Neutrophil (primary cell): ENCODE measurements around the gene KLHL12.
"Not testable (repeated sequence)": the region's sequence is repeated elsewhere in the genome, so short reads cannot be mapped to it uniquely, and the experiment has no call there.

Experiments used
- H3K27ac ChIP-seq: fragments of 200-600 bp; sonication (generic); 2 replicates; pipeline ENCODE4 v1.5.1; 2016; ENCODE audit warnings: mild to moderate bottlenecking, moderate library complexity
- H3K27me3 ChIP-seq: fragments of 200-600 bp; sonication (generic); 2 replicates; pipeline ENCODE4 v1.6.0; 2016; ENCODE audit warnings: mild to moderate bottlenecking
- H3K36me3 ChIP-seq: fragments of 200-600 bp; sonication (generic); 2 replicates; pipeline ENCODE4 v1.5.1; 2017
- H3K4me1 ChIP-seq, 2 experiments: fragments of 200-600 bp in 1 of 2; sonication (generic) in 1 of 2; 1 replicate in 1 of 2; 2 replicates in 1 of 2; pipeline versions ENCODE4 v1.5.1 to v1.6.1; 2013 to 2016; ENCODE audit warnings: low read depth in 1 of 2, low read length in 1 of 2, mild to moderate bottlenecking in 1 of 2, moderate library complexity in 1 of 2; ENCODE audit not compliant: control insufficient read depth in 1 of 2, insufficient read depth in 1 of 2
- H3K4me3 ChIP-seq, 2 experiments: fragments of 200-600 bp in 1 of 2; sonication (generic) in 1 of 2; 1 replicate in 1 of 2; 2 replicates in 1 of 2; pipeline ENCODE4 v1.5.1; 2013 to 2016; ENCODE audit warnings: low read depth in 1 of 2, low read length in 1 of 2, mild to moderate bottlenecking in 1 of 2, moderate library complexity in 1 of 2
- H3K9me3 ChIP-seq: fragments of 200-600 bp; sonication (generic); 2 replicates; pipeline ENCODE4 v1.5.1; 2016
- CTCF ChIP-seq: fragments of 200-600 bp; sonication (generic); IDR thresholded peaks from 2 replicates; pipeline ENCODE4 v1.5.1; 2016; ENCODE audit warnings: antibody characterized with exemption

Gene KLHL12

GRCh38 chr1:202919615-202920014 is 7.4 kb downstream of the KLHL12 start:
- H3K36me3 ChIP-seq, result peaks cover 57% of the 10 kb centered on the region
- TF ChIP-seq CTCF, result no peak
- H3K27ac ChIP-seq, result no peak overlapping the region

GRCh38 chr1:202915146-202915545 is 11.9 kb downstream of the KLHL12 start:
- Histone ChIP-seq H3K4me1 (no peaks in the 10 kb centered on the region), H3K27me3 (no peaks in the 10 kb centered on the region), H3K27ac (no peak overlapping the region), H3K4me3 (no peak overlapping the region), H3K36me3 (peaks cover 91% of the 10 kb centered on the region), H3K9me3 (no peaks in the 10 kb centered on the region)
- TF ChIP-seq CTCF, result no peak

More at GRCh38 chr1:202919615-202920014, 7.4 kb downstream of the KLHL12 start:
- Histone ChIP-seq H3K9me3 (no peaks in the 10 kb centered on the region), H3K27me3 (no peaks in the 10 kb centered on the region), H3K4me3 (no peak overlapping the region), H3K4me1 (no peaks in the 10 kb centered on the region)

GRCh38 chr1:202912476-202912875 is 14.6 kb downstream of the KLHL12 start:
- not testable (repeated sequence) for H3K9me3 ChIP-seq, H3K27ac ChIP-seq
- H3K36me3 ChIP-seq, result peaks cover 96% of the 10 kb centered on the region

GRCh38 chr1:202909494-202909893 is 17.5 kb downstream of the KLHL12 start:
- H3K4me1 ChIP-seq, result peaks cover 0 to 2% of the 10 kb centered on the region in 2 experiments
- no peak overlapping the region for H3K4me3 ChIP-seq
- no peaks in the 10 kb centered on the region for H3K27me3 ChIP-seq
- no peak overlapping the region for H3K27ac ChIP-seq
- TF ChIP-seq CTCF, result no peak
- peaks cover 90% of the 10 kb centered on the region for H3K36me3 ChIP-seq
- no peaks in the 10 kb centered on the region for H3K9me3 ChIP-seq

More at GRCh38 chr1:202912476-202912875, 14.6 kb downstream of the KLHL12 start:
- H3K4me3 ChIP-seq, H3K4me1 ChIP-seq, H3K27me3 ChIP-seq: not testable (repeated sequence)

- Histone ChIP-seq H3K9me3 (no peaks in the 10 kb centered on the region), H3K4me3 (no peak overlapping the region), H3K4me1 (peaks cover 0 to 2% of the 10 kb centered on the region in 2 experiments), H3K36me3 (peaks cover 90% of the 10 kb centered on the region), H3K27me3 (no peaks in the 10 kb centered on the region), H3K27ac (no peak overlapping the region)
- TF ChIP-seq CTCF, result no peak
These were observed 18.0 kb downstream of the KLHL12 start for GRCh38 chr1:202908998-202909397.

GRCh38 chr1:202905331-202905730 is 21.7 kb downstream of the KLHL12 start:
- peaks cover 78% of the 10 kb centered on the region for H3K36me3 ChIP-seq
- H3K4me3 ChIP-seq, result no peak overlapping the region
- TF ChIP-seq CTCF, result no peak
- no peaks in the 10 kb centered on the region for H3K9me3 ChIP-seq
- peaks cover 0 to 2% of the 10 kb centered on the region in 2 experiments for H3K4me1 ChIP-seq
- H3K27ac ChIP-seq, result no peak overlapping the region
- no peaks in the 10 kb centered on the region for H3K27me3 ChIP-seq

GRCh38 chr1:202903808-202904207 is 23.2 kb downstream of the KLHL12 start:
- not testable (repeated sequence) for H3K27ac ChIP-seq, H3K9me3 ChIP-seq, H3K4me3 ChIP-seq, H3K4me1 ChIP-seq, H3K27me3 ChIP-seq
- H3K36me3 ChIP-seq, result peaks cover 72% of the 10 kb centered on the region
